Cardiac fibroblast (primary cell): ENCODE measurements around the gene CIDEB.

ENCODE experiments used
- DNase-seq, 2 donors: peaks; one replicate each; pipeline versions ENCODE4 v3.0.0 to v3.0.0-alpha.2; 2010; ENCODE audit warnings: low read depth in 2 of 2
- H3K4me3 ChIP-seq, 2 donors: replicated peaks in 1 of 2; 1 replicate in 1 of 2; 2 replicates in 1 of 2; pipeline ENCODE4 v1.5.1; 2011; ENCODE audit warnings: low read depth in 2 of 2, low read length in 2 of 2, mild to moderate bottlenecking in 2 of 2, moderate library complexity in 1 of 2
- CTCF ChIP-seq: IDR thresholded peaks from one replicate; pipeline ENCODE4 v1.5.1; 2011; ENCODE audit warnings: low read depth, mild to moderate bottlenecking, low read length, inconsistent platforms

The CIDEB gene

DNA sequence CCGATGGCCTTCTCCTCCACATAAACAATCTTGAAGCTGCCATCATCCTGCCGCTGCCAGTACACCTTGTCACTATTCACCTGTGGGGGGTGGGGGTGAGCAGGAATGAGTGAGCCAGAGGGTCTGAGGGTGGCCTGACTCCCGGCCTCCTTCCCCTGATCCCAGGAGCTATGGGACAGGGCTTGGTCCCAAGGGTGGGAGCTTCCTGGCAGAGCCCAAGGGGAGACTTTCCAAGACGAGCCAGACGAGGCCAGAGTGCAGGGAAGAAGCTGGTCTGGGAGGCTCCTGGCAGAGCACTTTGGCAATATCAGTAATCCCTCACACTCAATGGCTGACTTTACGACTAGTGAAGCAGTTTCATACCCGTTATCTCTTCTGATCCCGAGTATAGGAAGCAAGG lies 52.3 kb downstream of the CIDEB start:
- DNase-seq = no peak
- TF ChIP-seq CTCF = no peak
- H3K4me3 ChIP-seq = no peak overlapping the region
